ENCODE measurements around the gene SIL1. TPM values are rescaled to one million over a fixed set of nuclear protein-coding genes. Genes with fewer than 3 reads are reported as not detected.
"Not testable (repeated sequence)": the region's sequence is repeated elsewhere in the genome, so short reads cannot be mapped to it uniquely, and the experiment has no call there.

Gene SIL1
- polyA plus RNA-seq, 2 donors, result 27.2 to 31.7 TPM

GRCh38 chr5:139205586-139205985, 7.4 kb upstream of the SIL1 start:
- no peak overlapping the region for H3K4me3 ChIP-seq (ENCODE audit: low read depth in 1 of 2, low read length in 2 of 2)
- no peaks in the 10 kb centered on the region for H3K9me3 ChIP-seq (ENCODE audit: control insufficient read depth in 2 of 2, insufficient read depth in 1 of 2, low read depth in 1 of 2, low read length in 1 of 2)
- no peaks in the 10 kb centered on the region for H3K4me1 ChIP-seq (ENCODE audit: control insufficient read depth in 2 of 2, insufficient read depth in 2 of 2, low read length in 1 of 2)
- H3K27me3 ChIP-seq (ENCODE audit: control insufficient read depth in 1 of 2, insufficient read depth in 2 of 2, low read length in 2 of 2), result no peaks in the 10 kb centered on the region
- 89 to 90% methylated on average over 2 of the region's 2 CpGs for WGBS, 2 donors
- H3K36me3 ChIP-seq (ENCODE audit: control insufficient read depth in 2 of 2, insufficient read depth in 2 of 2, low read length in 1 of 2), result no peaks in the 10 kb centered on the region
- H3K27ac ChIP-seq (ENCODE audit: low read depth in 2 of 2, low read length in 1 of 2), result no peak overlapping the region

DNA sequence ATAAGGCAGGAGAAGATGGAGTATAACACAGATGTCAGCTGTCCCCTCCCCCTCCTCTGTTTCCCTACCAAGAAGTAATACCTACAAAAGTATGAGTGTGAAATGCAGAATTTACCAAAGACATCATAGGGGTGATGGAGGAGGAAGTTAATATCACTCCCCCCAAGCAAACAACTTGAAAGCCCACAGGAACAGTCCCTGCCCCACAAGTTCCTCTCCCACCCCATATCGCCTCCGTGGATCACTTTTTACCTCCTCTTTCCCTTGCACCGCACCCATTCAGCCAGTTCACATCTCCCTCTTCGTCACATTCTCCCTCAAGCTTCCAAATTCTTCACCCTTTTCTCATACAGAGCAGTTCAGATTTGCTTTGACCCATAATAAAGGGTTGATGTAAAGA, 7.0 kb upstream of the SIL1 start:
- Histone ChIP-seq H3K4me3 (ENCODE audit: low read depth in 1 of 2, low read length in 2 of 2) (no peak overlapping the region), H3K36me3 (ENCODE audit: control insufficient read depth in 2 of 2, insufficient read depth in 2 of 2, low read length in 1 of 2) (no peaks in the 10 kb centered on the region), H3K27ac (ENCODE audit: low read depth in 2 of 2, low read length in 1 of 2) (no peak overlapping the region), H3K4me1 (ENCODE audit: control insufficient read depth in 2 of 2, insufficient read depth in 2 of 2, low read length in 1 of 2) (no peaks in the 10 kb centered on the region), H3K27me3 (ENCODE audit: control insufficient read depth in 1 of 2, insufficient read depth in 2 of 2, low read length in 2 of 2) (no peaks in the 10 kb centered on the region), H3K9me3 (ENCODE audit: control insufficient read depth in 2 of 2, insufficient read depth in 1 of 2, low read depth in 1 of 2, low read length in 1 of 2) (no peaks in the 10 kb centered on the region)
- 76 to 87% methylated on average over 4 of the region's 4 CpGs for WGBS, 2 donors

DNA sequence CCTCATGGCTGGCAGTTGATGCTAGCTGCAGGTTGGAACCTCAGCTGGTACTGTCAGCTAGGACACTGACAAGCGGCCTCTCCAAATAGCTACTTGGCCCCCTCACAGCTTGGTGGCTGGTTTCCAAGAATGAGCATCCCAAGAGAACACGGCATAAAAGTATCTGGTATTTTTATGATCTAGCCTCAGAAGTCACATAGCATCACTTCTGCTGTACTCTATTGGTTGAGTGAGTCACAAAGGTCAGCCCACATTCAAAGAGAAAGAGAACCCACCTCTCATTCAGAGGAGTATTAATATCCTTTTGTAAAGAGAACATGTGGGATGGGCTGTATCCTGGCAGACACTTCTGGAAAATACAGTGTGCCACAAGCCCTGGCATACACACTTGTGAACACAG, 6.0 kb upstream of the SIL1 start:
- Histone ChIP-seq H3K36me3 (ENCODE audit: control insufficient read depth in 2 of 2, insufficient read depth in 2 of 2, low read length in 1 of 2) (no peaks in the 10 kb centered on the region), H3K4me3 (ENCODE audit: low read depth in 1 of 2, low read length in 2 of 2) (no peak overlapping the region), H3K27me3 (ENCODE audit: control insufficient read depth in 1 of 2, insufficient read depth in 2 of 2, low read length in 2 of 2) (no peaks in the 10 kb centered on the region), H3K4me1 (ENCODE audit: control insufficient read depth in 2 of 2, insufficient read depth in 2 of 2, low read length in 1 of 2) (no peaks in the 10 kb centered on the region), H3K9me3 (ENCODE audit: control insufficient read depth in 2 of 2, insufficient read depth in 1 of 2, low read depth in 1 of 2, low read length in 1 of 2) (no peaks in the 10 kb centered on the region), H3K27ac (ENCODE audit: low read depth in 2 of 2, low read length in 1 of 2) (no peak overlapping the region)
- WGBS, 2 donors, result 61 to 75% methylated on average over 2 of the region's 2 CpGs

DNA sequence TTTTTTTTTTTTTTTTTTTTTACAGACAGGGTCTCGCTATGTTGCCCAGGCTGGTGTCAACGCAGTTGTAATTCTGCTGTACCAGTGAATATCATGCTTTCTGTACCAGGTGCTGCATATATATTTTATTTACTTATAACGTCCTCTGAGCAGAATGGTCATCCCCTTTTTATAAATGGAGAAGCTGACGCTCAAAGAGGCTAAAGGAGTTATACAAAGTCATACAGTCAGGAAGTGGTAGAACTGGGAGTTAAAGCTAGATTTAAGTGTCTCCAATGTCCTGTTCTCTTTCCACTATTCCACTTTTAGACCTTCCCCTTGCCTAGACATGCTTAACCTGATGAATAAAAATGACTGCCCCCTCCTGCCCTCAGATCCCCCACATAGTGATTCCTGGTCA, 1.2 kb upstream of the SIL1 start:
- Histone ChIP-seq H3K4me3 (ENCODE audit: low read depth in 1 of 2, low read length in 2 of 2) (no peak overlapping the region), H3K36me3 (ENCODE audit: control insufficient read depth in 2 of 2, insufficient read depth in 2 of 2, low read length in 1 of 2) (no peaks in the 10 kb centered on the region), H3K9me3 (ENCODE audit: control insufficient read depth in 2 of 2, insufficient read depth in 1 of 2, low read depth in 1 of 2, low read length in 1 of 2) (no peaks in the 10 kb centered on the region), H3K4me1 (ENCODE audit: control insufficient read depth in 2 of 2, insufficient read depth in 2 of 2, low read length in 1 of 2) (no peaks in the 10 kb centered on the region), H3K27ac (ENCODE audit: low read depth in 2 of 2, low read length in 1 of 2) (no peak overlapping the region), H3K27me3 (ENCODE audit: control insufficient read depth in 1 of 2, insufficient read depth in 2 of 2, low read length in 2 of 2) (no peaks in the 10 kb centered on the region)
- WGBS, 2 donors, result 88 to 95% methylated on average over 4 of the region's 4 CpGs

DNA sequence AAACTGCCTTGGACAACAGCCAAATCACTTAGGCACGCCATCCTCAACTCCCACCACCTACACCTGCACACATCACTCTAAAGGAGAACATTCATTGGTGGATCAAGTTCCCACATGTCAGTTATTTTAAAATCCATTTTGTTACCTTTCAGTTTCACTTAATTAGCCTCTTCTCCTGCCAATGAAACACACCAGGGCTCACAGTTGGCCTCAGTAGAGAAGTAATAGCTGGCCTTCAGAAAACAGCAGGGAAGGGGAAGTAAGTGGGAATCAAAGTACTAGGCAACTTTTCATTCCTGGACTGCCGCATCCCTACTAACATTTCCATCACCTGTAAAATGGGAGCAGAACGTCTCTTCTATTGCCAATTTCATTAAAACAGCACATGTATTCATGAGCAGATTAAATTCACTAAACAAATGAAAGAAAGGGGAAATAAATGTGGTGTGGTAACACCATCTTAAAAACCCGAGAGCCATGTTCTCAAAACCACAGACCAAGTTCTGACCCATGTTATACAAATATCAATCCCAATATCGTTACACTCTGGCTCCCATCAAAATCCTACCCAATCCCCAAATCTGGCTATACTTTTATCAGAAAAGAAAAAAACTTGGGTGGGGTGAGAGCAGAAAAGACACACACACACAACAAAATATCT, 1.7 kb downstream of the SIL1 start:
- Histone ChIP-seq H3K4me3 (ENCODE audit: low read depth in 1 of 2, low read length in 2 of 2) (no peak overlapping the region), H3K27ac (ENCODE audit: low read depth in 2 of 2, low read length in 1 of 2) (no peak overlapping the region), H3K27me3 (ENCODE audit: control insufficient read depth in 1 of 2, insufficient read depth in 2 of 2, low read length in 2 of 2) (no peaks in the 10 kb centered on the region), H3K36me3 (ENCODE audit: control insufficient read depth in 2 of 2, insufficient read depth in 2 of 2, low read length in 1 of 2) (no peaks in the 10 kb centered on the region), H3K4me1 (ENCODE audit: control insufficient read depth in 2 of 2, insufficient read depth in 2 of 2, low read length in 1 of 2) (no peaks in the 10 kb centered on the region), H3K9me3 (ENCODE audit: control insufficient read depth in 2 of 2, insufficient read depth in 1 of 2, low read depth in 1 of 2, low read length in 1 of 2) (no peaks in the 10 kb centered on the region)
- WGBS, 2 donors, result 74 to 75% methylated on average over 5 of the region's 5 CpGs

- Histone ChIP-seq H3K4me1 (ENCODE audit: control insufficient read depth in 2 of 2, insufficient read depth in 2 of 2, low read length in 1 of 2) (no peaks in the 10 kb centered on the region), H3K27ac (ENCODE audit: low read depth in 2 of 2, low read length in 1 of 2) (no peak overlapping the region), H3K9me3 (ENCODE audit: control insufficient read depth in 2 of 2, insufficient read depth in 1 of 2, low read depth in 1 of 2, low read length in 1 of 2) (no peaks in the 10 kb centered on the region), H3K36me3 (ENCODE audit: control insufficient read depth in 2 of 2, insufficient read depth in 2 of 2, low read length in 1 of 2) (no peaks in the 10 kb centered on the region), H3K27me3 (ENCODE audit: control insufficient read depth in 1 of 2, insufficient read depth in 2 of 2, low read length in 2 of 2) (no peaks in the 10 kb centered on the region), H3K4me3 (ENCODE audit: low read depth in 1 of 2, low read length in 2 of 2) (no peak overlapping the region)
- WGBS, 2 donors, result 95% methylated on average over 3 of the region's 3 CpGs
Measured at GRCh38 chr5:139194486-139194885, 3.7 kb downstream of the SIL1 start.

DNA sequence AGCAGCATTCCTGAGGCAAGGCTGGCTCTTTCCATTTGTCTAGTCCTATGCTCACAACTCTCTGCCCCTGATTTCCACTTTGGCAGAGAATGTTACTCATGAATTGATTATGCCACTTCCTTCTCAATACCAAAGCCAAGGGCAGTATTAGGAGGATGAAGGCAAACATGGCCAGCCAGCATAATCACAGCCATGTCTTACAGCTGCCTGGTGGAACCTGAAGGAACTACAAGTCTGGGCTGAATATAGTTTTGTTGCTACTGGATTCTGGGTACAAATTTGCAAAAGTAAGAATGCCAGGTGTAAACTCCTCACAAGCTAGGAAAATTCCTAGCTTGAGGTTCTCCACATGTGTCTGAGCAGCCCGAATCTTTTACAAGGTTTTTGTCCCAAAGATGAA, 4.2 kb downstream of the SIL1 start:
- WGBS, 2 donors, result 84 to 85% methylated on average over 1 of the region's 1 CpG

DNA sequence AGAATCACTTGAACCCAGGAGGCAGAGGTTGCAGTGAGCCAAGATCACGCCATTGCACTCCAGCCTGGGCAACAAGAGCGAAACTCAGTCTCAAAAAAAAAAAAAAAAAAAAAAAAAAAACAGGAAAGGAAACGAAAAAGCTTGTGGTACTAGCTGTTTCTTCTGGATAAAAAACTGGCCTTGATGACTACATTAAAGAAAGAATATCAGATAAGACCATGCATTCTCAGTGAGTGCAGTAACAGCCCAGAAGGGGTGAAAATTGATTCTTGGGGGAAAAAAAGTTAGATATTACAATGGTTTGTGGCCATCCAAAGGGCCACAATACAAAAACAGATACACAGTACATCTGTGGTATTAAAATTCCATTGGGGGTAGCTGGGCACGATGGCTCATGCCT, 5.3 kb downstream of the SIL1 start:
- not testable (repeated sequence) for H3K4me1 ChIP-seq (ENCODE audit: control insufficient read depth in 2 of 2, insufficient read depth in 2 of 2, low read length in 1 of 2); H3K36me3 ChIP-seq (ENCODE audit: control insufficient read depth in 2 of 2, insufficient read depth in 2 of 2, low read length in 1 of 2); H3K27ac ChIP-seq (ENCODE audit: low read depth in 2 of 2, low read length in 1 of 2); H3K4me3 ChIP-seq (ENCODE audit: low read depth in 1 of 2, low read length in 2 of 2); H3K27me3 ChIP-seq (ENCODE audit: control insufficient read depth in 1 of 2, insufficient read depth in 2 of 2, low read length in 2 of 2); H3K9me3 ChIP-seq (ENCODE audit: control insufficient read depth in 2 of 2, insufficient read depth in 1 of 2, low read depth in 1 of 2, low read length in 1 of 2)
- WGBS, 2 donors, result 74 to 81% methylated on average over 3 to 4 of the region's 4 CpGs

More for the DNA sequence above, 4.2 kb downstream of the SIL1 start:
- Histone ChIP-seq H3K9me3 (ENCODE audit: control insufficient read depth in 2 of 2, insufficient read depth in 1 of 2, low read depth in 1 of 2, low read length in 1 of 2) (no peaks in the 10 kb centered on the region), H3K4me1 (ENCODE audit: control insufficient read depth in 2 of 2, insufficient read depth in 2 of 2, low read length in 1 of 2) (no peaks in the 10 kb centered on the region), H3K27me3 (ENCODE audit: control insufficient read depth in 1 of 2, insufficient read depth in 2 of 2, low read length in 2 of 2) (no peaks in the 10 kb centered on the region), H3K4me3 (ENCODE audit: low read depth in 1 of 2, low read length in 2 of 2) (no peak overlapping the region), H3K36me3 (ENCODE audit: control insufficient read depth in 2 of 2, insufficient read depth in 2 of 2, low read length in 1 of 2) (no peaks in the 10 kb centered on the region), H3K27ac (ENCODE audit: low read depth in 2 of 2, low read length in 1 of 2) (no peak overlapping the region)

GRCh38 chr5:139191954-139192353, 6.2 kb downstream of the SIL1 start:
- H3K4me3 ChIP-seq (ENCODE audit: low read depth in 1 of 2, low read length in 2 of 2); H3K9me3 ChIP-seq (ENCODE audit: control insufficient read depth in 2 of 2, insufficient read depth in 1 of 2, low read depth in 1 of 2, low read length in 1 of 2); H3K27ac ChIP-seq (ENCODE audit: low read depth in 2 of 2, low read length in 1 of 2); H3K27me3 ChIP-seq (ENCODE audit: control insufficient read depth in 1 of 2, insufficient read depth in 2 of 2, low read length in 2 of 2); H3K4me1 ChIP-seq (ENCODE audit: control insufficient read depth in 2 of 2, insufficient read depth in 2 of 2, low read length in 1 of 2); H3K36me3 ChIP-seq (ENCODE audit: control insufficient read depth in 2 of 2, insufficient read depth in 2 of 2, low read length in 1 of 2): not testable (repeated sequence)
- WGBS, 2 donors, result 99 to 100% methylated on average over 3 of the region's 3 CpGs

GRCh38 chr5:139190125-139190524, 8.0 kb downstream of the SIL1 start:
- 50 to 57% methylated on average over 3 of the region's 3 CpGs for WGBS, 2 donors
- Histone ChIP-seq H3K4me3 (ENCODE audit: low read depth in 1 of 2, low read length in 2 of 2) (no peak overlapping the region), H3K27ac (ENCODE audit: low read depth in 2 of 2, low read length in 1 of 2) (no peak overlapping the region), H3K4me1 (ENCODE audit: control insufficient read depth in 2 of 2, insufficient read depth in 2 of 2, low read length in 1 of 2) (no peaks in the 10 kb centered on the region), H3K27me3 (ENCODE audit: control insufficient read depth in 1 of 2, insufficient read depth in 2 of 2, low read length in 2 of 2) (no peaks in the 10 kb centered on the region), H3K36me3 (ENCODE audit: control insufficient read depth in 2 of 2, insufficient read depth in 2 of 2, low read length in 1 of 2) (no peaks in the 10 kb centered on the region), H3K9me3 (ENCODE audit: control insufficient read depth in 2 of 2, insufficient read depth in 1 of 2, low read depth in 1 of 2, low read length in 1 of 2) (no peaks in the 10 kb centered on the region)

Data from esophagus (tissue), 2 donors.